Spinal cord (tissue), 10 donors: Measurements from ENCODE around the gene OR8B8. TPM values are rescaled to one million over a fixed set of nuclear protein-coding genes. Genes with fewer than 3 reads are reported as not detected.

Experiments
- DNase-seq, 6 donors: peaks; one replicate each; pipeline versions ENCODE4 v3.0.0 to v3.0.0-alpha.2; 2013 to 2015; ENCODE audit warnings: low spot score in 6 of 6, low read depth in 4 of 6
- H3K27ac ChIP-seq: one replicate; pipeline ENCODE4 v1.5.1; 2013; ENCODE audit warnings: low read depth, low read length, control low read depth
- H3K27me3 ChIP-seq: one replicate; pipeline ENCODE4 v1.6.1; 2013; ENCODE audit warnings: low read length; ENCODE audit not compliant: control insufficient read depth, insufficient read depth
- H3K36me3 ChIP-seq: one replicate; pipeline ENCODE4 v1.6.1; 2013; ENCODE audit warnings: low read length; ENCODE audit not compliant: control insufficient read depth, insufficient read depth
- H3K4me1 ChIP-seq: one replicate; pipeline ENCODE4 v1.6.1; 2013; ENCODE audit warnings: low read length; ENCODE audit not compliant: control insufficient read depth, insufficient read depth
- H3K4me3 ChIP-seq: one replicate; pipeline ENCODE4 v1.5.1; 2013; ENCODE audit warnings: low read depth, low read length, control low read depth
- H3K9me3 ChIP-seq: one replicate; pipeline ENCODE4 v1.6.1; 2013; ENCODE audit warnings: low read length; ENCODE audit not compliant: control insufficient read depth, insufficient read depth
- WGBS: methylation state at CpG from one replicate; pipeline ENCODE4 v1.1.5; 2013; ENCODE audit warnings: missing lambda C conversion rate; ENCODE audit not compliant: insufficient coverage; 5-methylcytosine and 5-hydroxymethylcytosine counted together
- polyA plus RNA-seq, 2 donors: library from polyadenylated mRNA; unstranded; fragments of 120-200 nt; gene quantifications; one replicate each; pipeline ENCODE4 v1.2.1, GENCODE V29; 2013; ENCODE audit not compliant: insufficient read length in 2 of 2
- total RNA-seq, 2 donors: library from RNA; depleted of rRNA in 1 of 2; stranded (reverse); fragments of 120-200 nt in 1 of 2; fragments of >200 nt in 1 of 2; gene quantifications; one replicate each; pipeline versions ENCODE4 v1.2.3 to v1.2.4, GENCODE V29; 2013 to 2014
- donor health status: healthy.

OR8B8 gene
- total and polyA plus RNA-seq, 4 donors: not detected

- no peak for DNase-seq
- 100% methylated on average over 1 of the region's 2 CpGs for WGBS
- H3K4me3 ChIP-seq: no peak overlapping the region
- H3K27ac ChIP-seq: no peak overlapping the region
- H3K9me3 ChIP-seq: no peaks in the 10 kb centered on the region
- H3K36me3 ChIP-seq: no peaks in the 10 kb centered on the region
- H3K4me1 ChIP-seq: no peaks in the 10 kb centered on the region
- no peaks in the 10 kb centered on the region for H3K27me3 ChIP-seq
Observed at GRCh38 chr11:124442847-124443246, 2.6 kb downstream of the OR8B8 start.

- Histone ChIP-seq H3K36me3 (no peaks in the 10 kb centered on the region), H3K4me1 (no peaks in the 10 kb centered on the region), H3K9me3 (no peaks in the 10 kb centered on the region), H3K27me3 (no peaks in the 10 kb centered on the region), H3K4me3 (no peak overlapping the region), H3K27ac (no peak overlapping the region)
- DNase-seq: peak in 2 of 6 donors; percentile 22 to 25
- WGBS: 58% methylated on average over 6 of the region's 6 CpGs
Observed at GRCh38 chr11:124442442-124442841, 3.1 kb downstream of the OR8B8 start.

DNA sequence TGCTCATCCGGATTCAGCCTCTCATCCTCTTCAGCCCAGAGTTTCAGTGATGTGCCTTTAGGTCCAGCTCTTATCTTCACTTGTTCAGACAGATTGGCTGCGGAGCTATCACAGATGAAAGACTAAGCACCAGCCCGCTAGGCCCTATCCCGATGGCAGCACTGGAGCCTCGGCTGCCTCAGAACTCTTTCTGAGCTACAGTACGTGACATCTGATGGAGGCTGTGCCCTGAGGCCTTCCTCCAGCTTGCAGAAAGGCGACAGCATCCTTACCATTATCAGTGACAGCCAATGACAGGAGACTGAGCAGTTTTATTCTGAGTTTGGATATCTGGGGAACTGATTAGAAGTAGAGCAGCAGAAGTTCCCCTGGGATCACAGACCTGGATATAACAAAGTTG, 4.0 kb downstream of the OR8B8 start:
- Histone ChIP-seq H3K4me3 (no peak overlapping the region), H3K36me3 (no peaks in the 10 kb centered on the region), H3K9me3 (no peaks in the 10 kb centered on the region), H3K27ac (no peak overlapping the region), H3K4me1 (no peaks in the 10 kb centered on the region), H3K27me3 (no peaks in the 10 kb centered on the region)
- 91% methylated on average over 6 of the region's 7 CpGs for WGBS
- no peak for DNase-seq

DNA sequence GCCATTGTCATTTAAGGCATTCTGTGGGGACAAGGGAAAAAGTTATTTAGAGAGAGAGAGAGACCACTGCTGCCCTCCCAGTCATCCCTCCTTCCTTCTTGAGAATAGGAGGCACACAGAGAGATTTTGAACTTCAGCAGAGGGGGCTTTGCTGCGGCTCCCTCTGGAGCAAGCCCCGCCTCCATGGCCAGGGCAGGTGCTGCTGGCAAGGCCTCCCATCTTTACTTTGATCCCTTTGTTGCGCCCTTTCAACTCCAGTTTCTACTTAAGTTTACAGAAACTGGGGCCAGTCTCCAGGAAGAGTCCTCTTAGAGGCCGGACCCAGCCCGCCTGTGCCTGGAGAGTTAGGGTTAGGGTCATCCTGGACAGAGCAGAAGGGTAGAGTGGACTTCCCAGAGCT, 4.4 kb downstream of the OR8B8 start:
- Histone ChIP-seq H3K36me3 (no peaks in the 10 kb centered on the region), H3K4me1 (no peaks in the 10 kb centered on the region), H3K27me3 (no peaks in the 10 kb centered on the region), H3K9me3 (no peaks in the 10 kb centered on the region), H3K27ac (no peak overlapping the region), H3K4me3 (no peak overlapping the region)
- 79% methylated on average over 4 of the region's 5 CpGs for WGBS
- no peak for DNase-seq

DNA sequence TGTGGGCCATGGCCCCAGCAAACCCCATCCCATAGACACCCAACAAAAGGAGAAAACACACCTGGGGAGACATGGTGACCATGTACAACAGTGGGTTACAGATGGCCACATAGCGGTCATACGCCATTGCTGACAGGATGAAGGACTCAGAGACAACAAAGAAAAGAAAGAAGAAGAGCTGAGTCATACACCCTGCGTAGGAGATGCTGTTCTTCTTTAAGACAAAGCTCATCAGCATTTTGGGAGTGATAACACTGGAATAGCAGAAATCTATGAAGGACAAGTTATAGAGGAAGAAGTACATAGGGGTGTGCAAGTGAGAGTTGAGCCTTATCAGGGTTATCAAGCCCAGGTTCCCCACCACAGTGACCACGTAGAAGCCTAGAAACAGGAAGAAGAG, 4.9 kb downstream of the OR8B8 start:
- no peak for DNase-seq
- Histone ChIP-seq H3K9me3 (no peaks in the 10 kb centered on the region), H3K27me3 (no peaks in the 10 kb centered on the region), H3K36me3 (no peaks in the 10 kb centered on the region), H3K4me3 (no peak overlapping the region), H3K27ac (no peak overlapping the region), H3K4me1 (no peaks in the 10 kb centered on the region)
- 92% methylated on average over 4 of the region's 4 CpGs for WGBS

DNA sequence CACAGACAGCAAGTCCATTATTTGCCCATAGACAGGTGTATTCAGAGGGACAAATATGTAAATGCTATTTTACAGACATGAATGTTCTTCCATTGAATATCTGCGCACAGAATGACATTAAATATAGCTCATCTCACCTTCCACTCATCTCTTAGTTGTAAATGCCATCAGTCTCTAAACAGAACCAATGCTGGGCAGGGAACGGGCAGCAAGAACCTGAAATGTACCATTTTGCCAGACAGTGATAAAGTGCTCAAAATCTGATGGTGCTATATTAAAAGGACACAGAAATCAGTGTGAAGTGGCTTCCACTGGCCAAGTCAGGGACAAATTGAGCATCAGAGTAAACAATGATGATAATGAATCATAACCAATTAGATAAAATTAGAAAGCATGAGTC, 10.8 kb downstream of the OR8B8 start:
- H3K36me3 ChIP-seq: no peaks in the 10 kb centered on the region
- H3K27me3 ChIP-seq: no peaks in the 10 kb centered on the region
- no peak overlapping the region for H3K27ac ChIP-seq
- no CpG with 5 or more reads among the region's 2 CpGs for WGBS
- DNase-seq: no peak
- H3K4me1 ChIP-seq: no peaks in the 10 kb centered on the region
- peaks cover 1% of the 10 kb centered on the region for H3K9me3 ChIP-seq
- no peak overlapping the region for H3K4me3 ChIP-seq

DNA sequence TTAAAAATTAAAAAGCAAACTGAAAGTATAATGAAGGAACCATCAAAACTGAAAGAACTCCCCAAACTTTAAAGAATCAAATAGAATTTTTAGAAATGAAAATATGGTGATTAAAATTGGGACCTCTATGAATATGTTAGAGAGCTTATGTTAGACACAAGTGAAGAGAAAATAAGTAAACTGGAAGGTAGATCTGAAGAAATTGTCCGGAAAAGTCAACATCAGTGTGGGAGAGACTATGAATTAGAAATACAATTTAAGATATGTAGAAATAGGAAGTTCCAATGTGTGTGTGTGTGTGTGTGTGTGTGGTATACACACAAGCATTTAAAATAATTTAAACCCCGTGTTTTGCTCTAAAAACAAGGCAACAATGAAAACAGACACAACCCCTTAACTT, 15.9 kb downstream of the OR8B8 start:
- Histone ChIP-seq H3K4me3 (no peak overlapping the region), H3K27ac (no peak overlapping the region), H3K9me3 (peaks cover 4% of the 10 kb centered on the region), H3K4me1 (no peaks in the 10 kb centered on the region), H3K36me3 (no peaks in the 10 kb centered on the region), H3K27me3 (no peaks in the 10 kb centered on the region)
- DNase-seq: no peak
- whole genome bisulfite sequencing: 100% methylated on average over 1 of the region's 2 CpGs

DNA sequence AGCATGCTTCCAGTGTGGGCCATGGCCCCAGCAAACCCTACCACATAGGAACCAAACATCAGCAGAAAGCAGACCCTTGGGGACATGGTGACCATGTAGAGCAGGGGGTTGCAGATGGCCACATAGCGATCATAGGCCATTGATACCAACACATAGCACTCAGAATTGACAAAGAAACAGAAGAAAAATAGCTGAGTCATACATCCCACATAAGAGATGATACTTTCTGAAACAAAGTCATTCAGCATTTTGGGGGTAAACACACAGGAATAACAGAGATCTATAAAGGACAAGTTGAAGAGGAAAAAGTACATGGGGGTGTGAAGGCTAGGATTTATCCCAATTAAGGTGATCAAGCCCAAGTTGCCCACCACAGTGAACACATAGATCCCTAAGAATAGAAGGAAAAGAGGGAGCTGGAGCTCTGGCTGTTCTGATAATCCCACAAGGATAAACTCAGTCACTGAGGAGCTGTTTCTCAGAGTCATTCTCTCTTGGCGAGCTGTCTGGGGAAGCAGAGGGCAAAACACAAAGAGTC, 21.0 kb downstream of the OR8B8 start, which contains the start of gene OR8B4:
OR8B4 (minus strand) TSS at position 488 of the 538 bp plus-strand sequence; CDS start at position 488, 0 bp downstream.
- H3K4me3 ChIP-seq: no peak within 1 kb of the TSS
- H3K4me1 ChIP-seq: no peaks in the 10 kb centered on the region
- no peaks in the 10 kb centered on the region for H3K36me3 ChIP-seq
- H3K9me3 ChIP-seq: peaks cover under 1% of the 10 kb centered on the region
- 75% methylated on average over 1 of the region's 2 CpGs for WGBS
- H3K27me3 ChIP-seq: no peaks in the 10 kb centered on the region
- H3K27ac ChIP-seq: no peak within 1 kb of the TSS
- DNase-seq: no peak

DNA sequence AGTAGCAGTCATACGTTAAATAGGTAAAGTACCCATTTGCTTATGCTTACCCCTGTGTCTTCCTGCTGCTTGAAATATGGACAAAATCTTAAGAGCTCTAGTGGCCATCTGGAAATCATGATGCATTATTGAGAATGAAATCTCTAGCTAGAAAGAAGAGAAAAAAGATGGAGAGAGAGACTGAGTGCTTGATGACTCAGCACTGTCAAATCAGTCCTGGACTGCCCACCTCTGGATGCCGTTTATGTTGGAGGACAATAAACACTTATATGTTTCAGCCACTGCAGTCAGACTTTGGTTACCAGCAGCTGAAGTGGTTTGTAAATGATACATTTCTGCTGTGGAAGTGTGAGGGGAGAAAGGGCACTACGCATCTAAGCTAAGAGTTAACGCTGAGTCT, 24.5 kb downstream of the OR8B8 start:
- Histone ChIP-seq H3K27me3 (no peaks in the 10 kb centered on the region), H3K4me1 (no peaks in the 10 kb centered on the region), H3K27ac (no peak overlapping the region), H3K4me3 (no peak overlapping the region), H3K9me3 (no peaks in the 10 kb centered on the region), H3K36me3 (no peaks in the 10 kb centered on the region)
- 95% methylated on average over 3 of the region's 4 CpGs for WGBS
- no peak for DNase-seq

DNA sequence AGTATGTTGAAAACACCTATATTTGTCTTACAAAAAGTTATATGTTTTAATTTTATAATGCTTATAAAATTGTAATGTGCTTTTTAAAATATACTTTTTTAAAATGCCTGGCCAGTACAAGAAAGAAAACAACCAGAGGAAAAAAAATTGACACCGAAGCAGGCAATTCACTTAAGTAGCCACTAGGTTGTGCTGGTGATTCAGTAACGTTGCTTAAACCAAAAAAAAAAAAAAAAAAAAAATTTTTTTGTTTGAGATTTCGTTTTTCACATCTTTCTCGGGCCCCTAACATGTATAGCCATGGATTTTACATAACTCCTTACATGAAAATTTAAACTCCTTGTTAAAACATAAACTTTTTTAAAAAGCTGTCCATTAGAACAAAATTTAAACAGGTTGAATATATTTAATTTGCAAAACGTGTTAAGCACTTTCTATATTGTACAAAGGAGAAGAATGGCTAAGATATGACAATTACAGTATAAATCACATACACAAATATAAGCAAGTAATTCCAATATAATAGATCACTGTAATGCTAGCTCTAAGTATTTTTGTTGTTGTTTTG, 30.1 kb downstream of the OR8B8 start:
- Histone ChIP-seq H3K4me1 (no peaks in the 10 kb centered on the region), H3K27ac (no peak overlapping the region), H3K9me3 (no peaks in the 10 kb centered on the region), H3K27me3 (no peaks in the 10 kb centered on the region), H3K36me3 (no peaks in the 10 kb centered on the region), H3K4me3 (no peak overlapping the region)
- peak in 3 of 6 donors; percentile 2 to 84 (median 38) for DNase-seq
- no CpG with 5 or more reads among the region's 5 CpGs for WGBS
